Measurements from ENCODE around the gene CHTF18. TPM values are rescaled to one million over a fixed set of nuclear protein-coding genes. Genes with fewer than 3 reads are reported as not detected.

The CHTF18 gene
- total RNA-seq, 1 donor from 2014 or later, result 12.3 TPM

- H3K27ac ChIP-seq, result no peak overlapping the region
- intact Hi-C loops (cut with DNase I), result loop anchor here (10.0 kb wide), 1 partner anchor 67 kb away; the partner anchor contains the start of gene METRN
- no peaks in the 10 kb centered on the region for H3K9me3 ChIP-seq
- no peaks in the 10 kb centered on the region for H3K36me3 ChIP-seq
- DNase-seq, result no peak
- no peak for TF ChIP-seq CTCF (IDR thresholded peaks at IDR 0.05)
- no peak overlapping the region for H3K4me3 ChIP-seq
- H3K4me1 ChIP-seq, result no peaks in the 10 kb centered on the region
- H3K27me3 ChIP-seq, result peaks cover 26% of the 10 kb centered on the region
- no peak for ATAC-seq
Measured at GRCh38 chr16:781346-782010, 6.9 kb upstream of the CHTF18 start.

- no peaks in the 10 kb centered on the region for H3K9me3 ChIP-seq
- peaks cover 26% of the 10 kb centered on the region for H3K27me3 ChIP-seq
- TF ChIP-seq CTCF (IDR thresholded peaks at IDR 0.05), result no peak
- DNase-seq (no peak), ATAC-seq (no peak)
- no peak overlapping the region for H3K27ac ChIP-seq
- no peaks in the 10 kb centered on the region for H3K36me3 ChIP-seq
- peaks cover 6% of the 10 kb centered on the region for H3K4me1 ChIP-seq
- no peak overlapping the region for H3K4me3 ChIP-seq
- intact Hi-C loops (cut with DNase I), result loop anchor here (10.0 kb wide), 1 partner anchor 67 kb away; the partner anchor contains the start of gene METRN
Measured at GRCh38 chr16:782258-782657, 6.2 kb upstream of the CHTF18 start.

GRCh38 chr16:782766-783403, 5.5 kb upstream of the CHTF18 start:
- no peak for ATAC-seq
- intact Hi-C loops (cut with DNase I), result loop anchor here (10.0 kb wide), 1 partner anchor 68 kb away; the partner anchor contains the start of gene METRN
- DNase-seq, result no peak
- TF ChIP-seq CTCF (IDR thresholded peaks at IDR 0.05), result no peak
- H3K9me3 ChIP-seq, result no peaks in the 10 kb centered on the region
- H3K36me3 ChIP-seq, result no peaks in the 10 kb centered on the region
- H3K27ac ChIP-seq, result no peak overlapping the region
- peaks cover 10% of the 10 kb centered on the region for H3K4me1 ChIP-seq
- peaks cover 26% of the 10 kb centered on the region for H3K27me3 ChIP-seq
- no peak overlapping the region for H3K4me3 ChIP-seq

GRCh38 chr16:783404-784161, 4.8 kb upstream of the CHTF18 start:
- DNase-seq, result no peak
- no peaks in the 10 kb centered on the region for H3K9me3 ChIP-seq
- H3K27me3 ChIP-seq, result peaks cover 26% of the 10 kb centered on the region
- no peak overlapping the region for H3K27ac ChIP-seq
- TF ChIP-seq CTCF (IDR thresholded peaks at IDR 0.05), result no peak
- intact Hi-C loops (cut with DNase I), result loop anchor here (10.0 kb wide), 1 partner anchor 69 kb away; the partner anchor contains the start of gene METRN
- peaks cover 10% of the 10 kb centered on the region for H3K4me1 ChIP-seq
- H3K4me3 ChIP-seq, result no peak overlapping the region
- no peaks in the 10 kb centered on the region for H3K36me3 ChIP-seq
- no peak for ATAC-seq

GRCh38 chr16:784431-784830, 4.0 kb upstream of the CHTF18 start:
- TF ChIP-seq CTCF (IDR thresholded peaks at IDR 0.05), result no peak
- ATAC-seq (no peak), DNase-seq (no peak)
- Histone ChIP-seq H3K4me3 (no peak overlapping the region), H3K4me1 (peaks cover 10% of the 10 kb centered on the region), H3K27ac (no peak overlapping the region), H3K36me3 (no peaks in the 10 kb centered on the region), H3K27me3 (peaks cover 21% of the 10 kb centered on the region), H3K9me3 (no peaks in the 10 kb centered on the region)
- intact Hi-C loops (cut with DNase I), result loop anchor here (10.0 kb wide), 1 partner anchor 70 kb away; the partner anchor contains the start of gene METRN
